ENCODE measurements around the gene TFRC.

- TF ChIP-seq CTCF (conservative IDR thresholded peaks at IDR 0.05; ENCODE audit: low read depth, low read length) (peak; percentile 87), EZH2 (IDR thresholded peaks at IDR 0.05; ENCODE audit: borderline replicate concordance, low read depth, low read length, poor library complexity, severe bottlenecking) (no peak)
Observed at GRCh38 chr3:196073255-196073753, 8.6 kb downstream of the TFRC start.

Measured in A673 (cell line).